ENCODE results near the gene KCNT1. TPM values are rescaled to one million over a fixed set of nuclear protein-coding genes. Genes with fewer than 3 reads are reported as not detected.

KCNT1 gene
- total and polyA plus RNA-seq, 4 experiments from 2014 or later = 0.06 to 0.20 TPM; not detected in 2

GRCh38 chr9:135687216-135687615 lies 14.8 kb upstream of the KCNT1 start:
- POLR2A ChIA-PET (ENCODE audit: partially characterized antibody) = no interaction called here
- no peak overlapping the region for H3K27ac Mint-ChIP-seq
- H3K4me3 Mint-ChIP-seq = no peak overlapping the region

GRCh38 chr9:135689011-135689410 lies 13.0 kb upstream of the KCNT1 start:
- Histone ChIP-seq H3K27ac (ENCODE audit: low read depth, low read length) (no peak overlapping the region), H3K9me3 (ENCODE audit: control insufficient read depth in 1 of 2, low read length in 2 of 2) (no peaks in the 10 kb centered on the region), H3K36me3 (ENCODE audit: insufficient read depth, low read length) (no peaks in the 10 kb centered on the region), H3K27me3 (ENCODE audit: insufficient read depth, low read length) (no peaks in the 10 kb centered on the region), H3K4me1 (ENCODE audit: insufficient read depth, low read length) (no peaks in the 10 kb centered on the region), H3K4me3 (ENCODE audit: low read length in 2 of 2) (no peak overlapping the region)
- H3K9me3 Mint-ChIP-seq = peaks cover 0 to 1% (median 0%) of the 10 kb centered on the region in 8 donors
- intact Hi-C loops (cut with micrococcal nuclease) = no loop called here
- no peak overlapping the region for H3K27ac Mint-ChIP-seq
- H3K36me3 Mint-ChIP-seq = no peaks in the 10 kb centered on the region
- ChIA-PET POLR2A (ENCODE audit: partially characterized antibody) (no interaction called here), CTCF (ENCODE audit: partially characterized antibody) (no interaction called here)
- peaks cover 4 to 6% of the 10 kb centered on the region in 2 donors for H3K27me3 Mint-ChIP-seq
- H3K4me1 Mint-ChIP-seq = no peaks in the 10 kb centered on the region
- DNase-seq = peak in 1 of 5 donors; percentile 1
- no peak overlapping the region for H3K4me3 Mint-ChIP-seq

More at GRCh38 chr9:135687216-135687615, 14.8 kb upstream of the KCNT1 start:
- Mint-ChIP-seq H3K4me1 (no peaks in the 10 kb centered on the region), H3K36me3 (no peaks in the 10 kb centered on the region), H3K27me3 (peaks cover 2 to 4% of the 10 kb centered on the region in 2 donors), H3K9me3 (peaks cover 0 to 1% (median 0%) of the 10 kb centered on the region in 8 donors)
- intact Hi-C loops (cut with micrococcal nuclease) = no loop called here
- H3K27ac ChIP-seq (ENCODE audit: low read depth, low read length) = no peak overlapping the region
- no peaks in the 10 kb centered on the region for H3K27me3 ChIP-seq (ENCODE audit: insufficient read depth, low read length)
- H3K36me3 ChIP-seq (ENCODE audit: insufficient read depth, low read length) = no peaks in the 10 kb centered on the region
- CTCF ChIA-PET (ENCODE audit: partially characterized antibody) = no interaction called here
- no peak overlapping the region for H3K4me3 ChIP-seq (ENCODE audit: low read length in 2 of 2)
- no peak for DNase-seq
- no peaks in the 10 kb centered on the region for H3K4me1 ChIP-seq (ENCODE audit: insufficient read depth, low read length)
- no peaks in the 10 kb centered on the region for H3K9me3 ChIP-seq (ENCODE audit: control insufficient read depth in 1 of 2, low read length in 2 of 2)

- no peaks in the 10 kb centered on the region for H3K4me1 Mint-ChIP-seq
- ChIA-PET POLR2A (ENCODE audit: partially characterized antibody) (no interaction called here), CTCF (ENCODE audit: partially characterized antibody) (no interaction called here)
- H3K27me3 Mint-ChIP-seq = peaks cover 4 to 7% of the 10 kb centered on the region in 2 donors
- peak overlapping the region in 1 of 8 donors; percentile 12 for H3K4me3 Mint-ChIP-seq
- no peak for DNase-seq
- Histone ChIP-seq H3K4me1 (ENCODE audit: insufficient read depth, low read length) (no peaks in the 10 kb centered on the region), H3K4me3 (ENCODE audit: low read length in 2 of 2) (no peak overlapping the region), H3K36me3 (ENCODE audit: insufficient read depth, low read length) (no peaks in the 10 kb centered on the region), H3K27me3 (ENCODE audit: insufficient read depth, low read length) (no peaks in the 10 kb centered on the region), H3K27ac (ENCODE audit: low read depth, low read length) (no peak overlapping the region), H3K9me3 (ENCODE audit: control insufficient read depth in 1 of 2, low read length in 2 of 2) (no peaks in the 10 kb centered on the region)
- peaks cover 0 to 1% (median 0%) of the 10 kb centered on the region in 8 donors for H3K9me3 Mint-ChIP-seq
- intact Hi-C loops (cut with micrococcal nuclease) = no loop called here
- H3K36me3 Mint-ChIP-seq = no peaks in the 10 kb centered on the region
- no peak overlapping the region for H3K27ac Mint-ChIP-seq
Observed at GRCh38 chr9:135690836-135691570, 11.0 kb upstream of the KCNT1 start.

- peaks cover 0 to 1% (median 0%) of the 10 kb centered on the region in 8 donors for H3K9me3 Mint-ChIP-seq
- no peaks in the 10 kb centered on the region for H3K9me3 ChIP-seq (ENCODE audit: control insufficient read depth in 1 of 2, low read length in 2 of 2)
- ChIA-PET POLR2A (ENCODE audit: partially characterized antibody) (no interaction called here), CTCF (ENCODE audit: partially characterized antibody) (no interaction called here)
- no peak overlapping the region for H3K4me3 Mint-ChIP-seq
- H3K36me3 ChIP-seq (ENCODE audit: insufficient read depth, low read length) = no peaks in the 10 kb centered on the region
- H3K27ac ChIP-seq (ENCODE audit: low read depth, low read length) = no peak overlapping the region
- H3K27me3 Mint-ChIP-seq = peaks cover 2 to 3% of the 10 kb centered on the region in 2 donors
- H3K27ac Mint-ChIP-seq = no peak overlapping the region
- peak in 1 of 5 donors; percentile 13 for DNase-seq
- intact Hi-C loops (cut with micrococcal nuclease) = no loop called here
- H3K4me1 ChIP-seq (ENCODE audit: insufficient read depth, low read length) = no peaks in the 10 kb centered on the region
- no peak overlapping the region for H3K4me3 ChIP-seq (ENCODE audit: low read length in 2 of 2)
- H3K27me3 ChIP-seq (ENCODE audit: insufficient read depth, low read length) = no peaks in the 10 kb centered on the region
- H3K4me1 Mint-ChIP-seq = no peaks in the 10 kb centered on the region
- no peaks in the 10 kb centered on the region for H3K36me3 Mint-ChIP-seq
Observed at GRCh38 chr9:135692410-135692809, 9.6 kb upstream of the KCNT1 start.

- Histone ChIP-seq H3K27me3 (ENCODE audit: insufficient read depth, low read length) (no peaks in the 10 kb centered on the region), H3K9me3 (ENCODE audit: control insufficient read depth in 1 of 2, low read length in 2 of 2) (no peaks in the 10 kb centered on the region), H3K4me3 (ENCODE audit: low read length in 2 of 2) (no peak overlapping the region), H3K27ac (ENCODE audit: low read depth, low read length) (no peak overlapping the region), H3K36me3 (ENCODE audit: insufficient read depth, low read length) (no peaks in the 10 kb centered on the region), H3K4me1 (ENCODE audit: insufficient read depth, low read length) (no peaks in the 10 kb centered on the region)
- ChIA-PET POLR2A (ENCODE audit: partially characterized antibody) (no interaction called here), CTCF (ENCODE audit: partially characterized antibody) (no interaction called here)
- H3K36me3 Mint-ChIP-seq = no peaks in the 10 kb centered on the region
- H3K27ac Mint-ChIP-seq = no peak overlapping the region
- peaks cover 0 to 1% (median 0%) of the 10 kb centered on the region in 8 donors for H3K9me3 Mint-ChIP-seq
- peaks cover 2 to 3% of the 10 kb centered on the region in 2 donors for H3K27me3 Mint-ChIP-seq
- no peak overlapping the region for H3K4me3 Mint-ChIP-seq
- DNase-seq = no peak
- intact Hi-C loops (cut with micrococcal nuclease) = no loop called here
- H3K4me1 Mint-ChIP-seq = no peaks in the 10 kb centered on the region
Observed at GRCh38 chr9:135693265-135693664, 8.7 kb upstream of the KCNT1 start.

- Histone ChIP-seq H3K9me3 (ENCODE audit: control insufficient read depth in 1 of 2, low read length in 2 of 2) (no peaks in the 10 kb centered on the region), H3K27ac (ENCODE audit: low read depth, low read length) (no peak overlapping the region), H3K4me3 (ENCODE audit: low read length in 2 of 2) (no peak overlapping the region), H3K36me3 (ENCODE audit: insufficient read depth, low read length) (no peaks in the 10 kb centered on the region), H3K4me1 (ENCODE audit: insufficient read depth, low read length) (no peaks in the 10 kb centered on the region), H3K27me3 (ENCODE audit: insufficient read depth, low read length) (no peaks in the 10 kb centered on the region)
- intact Hi-C loops (cut with micrococcal nuclease) = no loop called here
- Mint-ChIP-seq H3K27me3 (peaks cover 2 to 3% of the 10 kb centered on the region in 2 donors), H3K36me3 (no peaks in the 10 kb centered on the region), H3K4me3 (no peak overlapping the region), H3K27ac (no peak overlapping the region), H3K9me3 (peaks cover 0 to 1% (median 0%) of the 10 kb centered on the region in 8 donors), H3K4me1 (no peaks in the 10 kb centered on the region)
- ChIA-PET CTCF (ENCODE audit: partially characterized antibody) (interaction anchor here (1.0 kb wide), 1 partner anchor 11 kb away, joined by 3 read pairs; no protein-coding TSS in a partner anchor), POLR2A (ENCODE audit: partially characterized antibody) (no interaction called here)
- no peak for DNase-seq
Observed at GRCh38 chr9:135693771-135694170, 8.2 kb upstream of the KCNT1 start.

- Mint-ChIP-seq H3K9me3 (peaks cover 0 to 1% (median 0%) of the 10 kb centered on the region in 8 donors), H3K4me3 (no peak overlapping the region), H3K27me3 (peaks cover 2 to 3% of the 10 kb centered on the region in 2 donors), H3K4me1 (no peaks in the 10 kb centered on the region), H3K36me3 (no peaks in the 10 kb centered on the region), H3K27ac (no peak overlapping the region)
- Histone ChIP-seq H3K36me3 (ENCODE audit: insufficient read depth, low read length) (no peaks in the 10 kb centered on the region), H3K4me1 (ENCODE audit: insufficient read depth, low read length) (no peaks in the 10 kb centered on the region), H3K27me3 (ENCODE audit: insufficient read depth, low read length) (no peaks in the 10 kb centered on the region), H3K27ac (ENCODE audit: low read depth, low read length) (no peak overlapping the region), H3K4me3 (ENCODE audit: low read length in 2 of 2) (no peak overlapping the region), H3K9me3 (ENCODE audit: control insufficient read depth in 1 of 2, low read length in 2 of 2) (no peaks in the 10 kb centered on the region)
- ChIA-PET CTCF (ENCODE audit: partially characterized antibody) (interaction anchor here (1.0 kb wide), 1 partner anchor 11 kb away, joined by 3 read pairs; no protein-coding TSS in a partner anchor), POLR2A (ENCODE audit: partially characterized antibody) (no interaction called here)
- DNase-seq = peak in 1 of 5 donors; percentile 1
- intact Hi-C loops (cut with micrococcal nuclease) = no loop called here
Observed at GRCh38 chr9:135694414-135694813, 7.6 kb upstream of the KCNT1 start.
